Muscle layer of duodenum (tissue), 2 donors: ENCODE data around the gene CDC42.

Source experiments
- H3K27ac ChIP-seq: one replicate; pipeline ENCODE4 v1.7.0; 2013; ENCODE audit warnings: mild to moderate bottlenecking, low read length
- H3K27me3 ChIP-seq: one replicate; pipeline ENCODE4 v1.7.0; 2013; ENCODE audit warnings: low read depth, mild to moderate bottlenecking, control low read depth, low read length
- H3K36me3 ChIP-seq, 2 donors: one replicate each; pipeline ENCODE4 v1.7.0; 2013; ENCODE audit warnings: low read length in 2 of 2, control low read depth in 1 of 2, mild to moderate bottlenecking in 1 of 2; ENCODE audit not compliant: insufficient read depth in 2 of 2, control insufficient read depth in 1 of 2
- H3K4me1 ChIP-seq, 2 donors: one replicate each; pipeline ENCODE4 v1.7.0; 2013; ENCODE audit warnings: low read length in 2 of 2, mild to moderate bottlenecking in 2 of 2, control low read depth in 1 of 2, moderate library complexity in 1 of 2; ENCODE audit not compliant: insufficient read depth in 2 of 2, control insufficient read depth in 1 of 2
- H3K4me3 ChIP-seq, 2 donors: one replicate each; pipeline ENCODE4 v1.7.0; 2013; ENCODE audit warnings: low read length in 2 of 2, low read depth in 1 of 2, mild to moderate bottlenecking in 1 of 2
- H3K9me3 ChIP-seq, 2 donors: one replicate each; pipeline ENCODE4 v1.7.0; 2013; ENCODE audit warnings: low read length in 2 of 2, control low read depth in 1 of 2, mild to moderate bottlenecking in 1 of 2; ENCODE audit not compliant: control insufficient read depth in 1 of 2
- donor health status: healthy.

Gene CDC42

DNA sequence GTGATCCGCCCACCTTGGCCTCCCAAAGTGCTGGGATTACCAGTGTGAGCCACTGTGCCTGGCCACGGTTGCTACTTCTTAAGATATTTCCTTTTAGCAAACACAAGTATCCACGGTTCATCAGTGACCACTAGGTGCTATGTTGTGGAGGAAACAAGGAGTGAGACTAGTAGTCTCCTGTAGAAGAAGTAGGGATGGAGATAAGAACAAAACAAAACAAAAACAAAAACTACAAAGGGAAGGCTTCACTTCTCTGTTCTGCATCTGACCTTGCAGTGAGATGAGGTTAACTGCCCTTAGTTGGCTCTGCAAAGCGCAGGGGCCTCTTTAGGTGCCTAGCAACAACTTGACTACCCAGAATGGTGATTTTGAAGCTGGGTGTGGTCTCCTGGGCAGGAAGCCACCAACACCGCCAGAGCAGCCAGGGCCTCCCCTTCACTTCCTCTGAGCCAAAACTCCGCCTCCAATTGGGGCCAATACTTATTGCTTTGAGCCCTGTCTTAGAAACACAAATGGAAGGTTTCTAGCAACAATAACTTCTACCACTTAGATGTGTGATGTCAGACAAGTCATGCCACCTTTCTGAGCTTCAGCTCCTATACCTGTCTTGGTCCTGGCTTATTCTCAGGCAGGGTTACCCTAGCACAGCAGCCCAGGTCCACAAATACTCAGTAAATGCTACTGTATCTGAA, 12.8 kb upstream of the CDC42 start:
- H3K9me3 ChIP-seq, result no peaks in the 10 kb centered on the region
- peaks cover 0 to 12% of the 10 kb centered on the region in 2 donors for H3K4me1 ChIP-seq
- H3K4me3 ChIP-seq, result no peak overlapping the region
- H3K27me3 ChIP-seq, result no peaks in the 10 kb centered on the region
- peak overlapping the region; percentile 61 for H3K27ac ChIP-seq
- H3K36me3 ChIP-seq, result no peaks in the 10 kb centered on the region

DNA sequence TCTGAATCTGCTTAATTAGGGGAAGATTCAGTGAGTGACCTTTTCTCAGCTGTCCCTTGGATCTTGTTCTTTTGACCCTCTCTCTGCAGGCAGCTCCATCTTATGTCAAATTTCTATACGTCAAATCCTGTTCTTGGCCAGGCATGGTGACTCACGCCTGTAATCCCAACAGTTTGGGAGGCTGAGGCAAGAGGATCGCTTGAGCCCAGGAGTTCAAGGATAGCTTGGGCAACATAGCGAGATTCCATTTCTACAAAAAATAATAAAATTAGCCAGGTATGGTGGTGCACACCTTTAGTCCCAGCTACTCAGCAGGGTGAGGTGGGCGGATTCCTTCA, 12.3 kb upstream of the CDC42 start:
- Histone ChIP-seq H3K36me3 (no peaks in the 10 kb centered on the region), H3K4me3 (no peak overlapping the region), H3K27me3 (no peaks in the 10 kb centered on the region), H3K27ac (peak overlapping the region; percentile 61), H3K9me3 (no peaks in the 10 kb centered on the region), H3K4me1 (peaks cover 0 to 16% of the 10 kb centered on the region in 2 donors)

DNA sequence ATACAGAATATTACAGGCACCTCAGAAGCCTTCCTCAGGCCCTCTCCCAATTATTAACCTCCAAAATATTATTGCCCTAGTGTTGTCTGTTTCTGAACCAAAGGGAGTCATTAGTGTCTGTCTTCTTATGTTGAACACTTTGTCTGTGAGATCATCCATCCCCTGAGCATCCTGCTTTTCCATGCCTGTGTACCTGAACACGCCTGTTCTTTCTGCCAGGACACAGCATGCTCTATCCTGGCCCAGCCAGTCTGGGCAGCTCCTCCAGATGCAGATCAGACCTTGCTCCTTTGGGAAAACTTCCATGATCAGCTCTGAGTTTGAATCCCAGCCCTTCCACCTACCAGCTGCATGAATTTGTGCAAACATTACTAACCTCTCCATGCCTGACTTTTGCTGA, 11.0 kb upstream of the CDC42 start:
- Histone ChIP-seq H3K4me1 (peaks cover 0 to 16% of the 10 kb centered on the region in 2 donors), H3K36me3 (no peaks in the 10 kb centered on the region), H3K27me3 (no peaks in the 10 kb centered on the region), H3K4me3 (no peak overlapping the region), H3K27ac (no peak overlapping the region), H3K9me3 (no peaks in the 10 kb centered on the region)

DNA sequence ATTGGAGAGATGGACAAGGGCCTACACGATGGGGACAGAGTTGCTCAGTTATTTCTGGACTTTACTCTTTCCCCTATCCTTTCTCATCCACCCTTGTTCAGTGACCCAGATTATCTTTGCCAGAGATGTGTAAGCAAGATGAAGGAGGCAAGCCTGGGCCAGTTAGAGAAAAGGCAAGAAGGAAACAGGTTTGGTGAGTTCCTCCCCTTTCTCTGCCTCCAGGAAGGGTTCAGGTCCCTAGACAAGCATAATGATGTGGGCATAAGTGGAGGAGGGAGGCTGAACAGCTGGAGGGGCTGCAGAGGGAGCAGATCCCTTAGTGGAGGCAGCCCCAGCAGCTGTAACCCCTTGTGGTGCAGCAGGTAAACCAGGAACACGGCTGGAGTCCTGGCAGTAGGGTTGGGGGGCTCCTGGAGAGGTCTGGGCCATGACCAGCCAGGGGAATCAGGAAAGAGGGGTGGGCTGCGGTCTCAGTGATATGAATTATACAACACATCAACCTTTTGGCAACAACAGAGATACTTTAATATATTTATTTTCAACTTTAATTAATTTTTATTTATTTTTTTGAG, 9.2 kb upstream of the CDC42 start:
- no peaks in the 10 kb centered on the region for H3K36me3 ChIP-seq
- H3K9me3 ChIP-seq, result no peaks in the 10 kb centered on the region
- H3K4me3 ChIP-seq, result no peak overlapping the region
- H3K4me1 ChIP-seq, result peaks cover 0 to 11% of the 10 kb centered on the region in 2 donors
- H3K27ac ChIP-seq, result no peak overlapping the region
- H3K27me3 ChIP-seq, result no peaks in the 10 kb centered on the region

DNA sequence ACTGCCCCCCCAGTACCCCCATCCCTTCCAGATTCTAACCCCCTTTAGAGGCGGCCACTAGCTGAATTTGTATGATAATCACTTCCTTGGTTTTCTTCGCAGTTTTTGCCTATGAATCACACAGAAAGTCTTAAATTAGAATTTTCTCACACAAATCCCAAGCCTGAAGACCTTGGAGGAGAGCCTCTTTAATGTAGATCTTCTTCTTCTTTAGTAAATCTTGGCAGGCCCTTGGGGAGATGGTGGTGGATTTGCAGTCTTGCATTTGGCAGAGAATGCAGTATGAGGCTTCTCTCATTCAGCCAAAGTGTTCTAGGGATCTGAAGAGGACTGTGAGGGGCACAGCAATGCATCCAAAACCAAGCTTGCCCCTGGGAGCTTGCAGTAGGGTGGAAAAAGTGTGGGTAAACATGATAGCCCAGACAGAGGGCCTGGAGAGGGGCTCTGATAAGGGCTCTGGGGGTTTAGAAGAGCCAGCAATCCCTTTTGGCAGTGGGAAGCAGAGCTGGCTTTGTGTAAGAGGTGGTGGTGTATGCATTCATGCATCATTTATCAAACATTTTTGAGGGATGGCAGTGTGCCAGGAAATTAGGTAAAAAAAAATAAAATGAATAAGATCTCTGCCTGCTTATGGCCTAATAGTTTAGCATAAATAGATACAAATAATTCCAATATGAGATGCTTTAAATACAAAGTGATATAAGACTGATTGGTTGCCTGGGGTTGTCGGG, 7.7 kb upstream of the CDC42 start:
- no peaks in the 10 kb centered on the region for H3K9me3 ChIP-seq
- no peaks in the 10 kb centered on the region for H3K36me3 ChIP-seq
- no peak overlapping the region for H3K27ac ChIP-seq
- H3K27me3 ChIP-seq, result no peaks in the 10 kb centered on the region
- H3K4me3 ChIP-seq, result no peak overlapping the region
- H3K4me1 ChIP-seq, result peaks cover 0 to 7% of the 10 kb centered on the region in 2 donors

DNA sequence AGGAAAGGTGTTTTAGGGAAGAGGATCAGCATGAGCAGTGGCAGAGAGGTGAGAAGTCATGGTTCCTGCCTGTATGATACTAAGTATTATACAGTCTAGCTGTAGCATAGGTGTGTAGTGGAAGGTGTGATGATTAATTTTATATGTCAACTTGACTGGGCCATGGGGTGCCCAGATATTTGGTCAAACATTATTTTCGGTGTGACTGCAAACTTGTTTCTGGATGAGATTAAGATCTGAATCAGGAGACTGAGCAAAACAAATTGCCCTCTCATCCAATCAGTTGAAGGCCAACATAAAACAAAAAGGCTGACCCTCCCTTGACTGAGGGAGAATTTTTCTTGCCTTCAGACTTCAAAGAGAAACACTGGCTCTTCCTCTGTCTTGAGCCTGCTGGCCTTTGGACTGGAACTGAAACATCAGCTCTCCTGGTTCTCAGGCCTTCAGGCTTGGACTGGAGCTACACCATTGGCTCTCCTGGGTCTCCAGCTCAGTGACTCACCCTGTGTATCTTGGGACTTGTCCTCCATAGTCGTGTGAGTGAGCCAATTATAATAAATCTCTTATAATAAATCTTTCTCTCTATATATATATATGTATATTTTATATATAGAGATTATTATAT, 6.8 kb upstream of the CDC42 start:
- H3K9me3 ChIP-seq, result no peaks in the 10 kb centered on the region
- H3K27me3 ChIP-seq, result no peaks in the 10 kb centered on the region
- H3K36me3 ChIP-seq, result no peaks in the 10 kb centered on the region
- no peak overlapping the region for H3K27ac ChIP-seq
- no peak overlapping the region for H3K4me3 ChIP-seq
- peaks cover 0 to 4% of the 10 kb centered on the region in 2 donors for H3K4me1 ChIP-seq

DNA sequence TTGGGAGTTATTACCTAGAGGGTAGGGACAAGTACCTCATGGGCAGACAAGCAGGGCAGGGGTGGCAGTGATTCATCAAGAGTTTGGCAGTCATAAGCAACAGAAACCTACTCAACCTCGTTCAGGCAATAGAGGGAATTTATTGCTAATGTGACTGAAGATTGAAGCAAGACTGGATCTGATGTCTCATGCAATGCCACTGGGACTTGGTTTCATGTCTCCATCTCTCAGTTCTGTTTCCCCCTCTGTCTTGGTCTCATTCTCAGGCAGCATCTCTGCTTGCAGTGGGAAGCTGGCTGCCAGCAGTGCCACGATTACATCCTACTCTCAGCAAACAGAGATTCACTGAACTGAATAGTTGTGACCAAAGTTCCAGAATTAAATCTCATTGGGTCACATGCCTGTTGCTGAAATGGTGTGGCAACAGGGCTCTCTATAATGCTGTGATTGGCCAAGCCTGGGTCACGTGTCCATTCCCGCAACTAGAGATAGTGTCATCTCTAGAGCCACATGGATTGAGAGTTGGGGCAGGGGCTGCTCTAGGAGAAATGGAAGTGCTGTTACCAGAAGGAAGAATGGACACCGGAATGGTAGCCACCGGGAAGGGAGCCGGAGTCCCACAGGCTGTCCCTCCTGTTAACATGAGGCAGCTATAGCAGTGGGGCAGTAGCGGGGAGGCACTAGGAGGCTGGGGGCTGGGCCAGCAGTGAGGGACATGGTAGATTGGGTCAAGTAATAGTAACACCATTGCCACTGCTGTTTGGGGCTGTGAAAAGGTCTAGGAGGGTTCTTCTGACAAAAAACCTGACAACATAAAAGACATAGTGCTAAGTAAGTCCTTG, 3.9 kb upstream of the CDC42 start:
- Histone ChIP-seq H3K9me3 (no peaks in the 10 kb centered on the region), H3K4me1 (peaks cover 0 to 4% of the 10 kb centered on the region in 2 donors), H3K27ac (no peak overlapping the region), H3K4me3 (no peak overlapping the region), H3K27me3 (no peaks in the 10 kb centered on the region), H3K36me3 (no peaks in the 10 kb centered on the region)

DNA sequence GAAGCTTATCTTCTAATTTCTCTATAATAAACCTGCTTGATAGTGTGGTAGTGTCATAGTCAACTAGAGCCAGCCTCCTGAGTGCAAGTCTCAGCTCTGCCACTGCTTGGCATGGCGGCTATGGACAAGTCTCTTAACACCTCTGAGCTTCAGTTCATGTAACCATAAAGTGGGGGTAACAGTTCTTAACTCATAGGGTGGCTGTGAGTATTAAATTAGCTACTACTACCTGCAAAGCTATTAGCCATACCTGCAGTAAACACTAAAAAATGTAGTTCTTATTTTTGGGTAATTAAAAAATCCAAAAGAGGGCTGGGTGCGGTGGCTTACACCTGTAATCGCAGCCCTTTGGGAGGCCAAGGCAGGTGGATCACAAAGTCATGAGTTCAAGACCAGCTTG, 2.2 kb upstream of the CDC42 start:
- Histone ChIP-seq H3K27ac (no peak overlapping the region), H3K9me3 (no peaks in the 10 kb centered on the region), H3K36me3 (no peaks in the 10 kb centered on the region), H3K4me3 (no peak overlapping the region), H3K4me1 (peaks cover 10 to 11% of the 10 kb centered on the region in 2 donors), H3K27me3 (no peaks in the 10 kb centered on the region)

DNA sequence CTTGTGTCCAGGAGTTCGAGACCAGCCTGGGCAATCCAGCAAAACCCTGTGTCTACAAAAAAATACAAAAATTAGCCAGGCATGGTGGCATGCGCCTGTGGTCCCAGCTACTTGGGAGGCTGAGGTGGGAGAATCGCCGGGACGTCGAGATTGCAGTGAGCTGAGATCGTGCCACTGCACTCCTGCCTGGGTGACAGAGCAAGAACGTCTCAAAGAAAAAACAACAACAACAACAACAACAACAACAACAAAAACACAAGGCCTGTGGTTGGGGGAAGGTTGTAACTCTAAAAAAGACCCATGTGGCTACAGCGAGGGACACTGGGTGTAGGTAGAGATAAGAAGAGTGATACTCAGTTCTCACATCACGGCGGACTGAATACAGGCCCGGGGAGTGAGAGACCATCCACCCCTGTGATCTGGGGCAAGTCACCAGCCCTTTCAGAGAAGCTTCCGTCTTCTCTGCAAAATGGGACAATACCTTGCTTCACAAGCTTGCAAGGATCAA, 848 bp upstream of the CDC42 start:
- H3K4me3 ChIP-seq, result peak overlapping the region in 1 of 2 donors; percentile 79
- no peaks in the 10 kb centered on the region for H3K27me3 ChIP-seq
- H3K9me3 ChIP-seq, result no peaks in the 10 kb centered on the region
- H3K4me1 ChIP-seq, result peaks cover 20 to 24% of the 10 kb centered on the region in 2 donors
- H3K36me3 ChIP-seq, result no peaks in the 10 kb centered on the region
- no peak overlapping the region for H3K27ac ChIP-seq

DNA sequence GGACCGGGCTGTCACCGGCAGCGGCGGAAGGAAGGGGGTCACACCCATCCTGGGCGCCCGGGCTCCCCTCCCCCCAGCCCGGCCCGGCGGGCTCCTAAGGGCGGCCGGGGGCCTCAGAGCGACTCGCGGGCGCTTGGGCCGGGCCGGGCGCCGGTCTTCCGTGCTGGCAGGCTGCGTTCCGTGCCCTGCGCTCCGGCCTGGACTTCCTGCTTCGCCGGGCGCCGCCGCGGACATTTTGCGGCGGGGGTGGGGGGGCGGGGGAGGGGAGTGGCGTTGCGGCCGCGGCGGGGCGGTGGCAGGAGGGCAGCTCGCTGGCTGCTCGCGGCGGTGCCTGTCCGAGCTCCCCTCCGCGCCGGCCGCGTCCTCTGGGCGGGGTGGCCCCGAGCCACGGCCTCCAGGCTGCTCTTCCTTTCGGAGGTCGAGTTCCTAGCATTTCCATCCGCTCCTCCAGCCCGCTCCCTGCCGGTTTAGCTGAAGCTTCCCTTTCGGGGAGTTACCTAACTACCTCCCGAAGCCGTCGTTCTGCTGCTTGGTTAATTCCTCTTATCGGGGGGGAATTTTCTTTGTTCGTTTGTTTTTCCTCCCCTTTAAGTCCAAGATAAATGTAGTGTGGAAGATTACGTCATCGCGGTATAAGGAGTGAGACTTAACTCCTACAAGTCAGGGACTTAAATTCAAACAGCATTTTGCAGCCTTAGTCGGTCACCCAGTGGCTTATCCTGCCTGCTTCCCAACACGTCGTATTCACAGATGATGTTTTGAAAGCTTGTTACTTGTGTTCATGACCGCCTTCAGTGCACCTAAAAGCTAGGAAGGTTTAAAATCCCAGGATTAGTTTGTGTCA, 730 bp downstream of the CDC42 start:
- peaks cover 25 to 40% of the 10 kb centered on the region in 2 donors for H3K4me1 ChIP-seq
- H3K27me3 ChIP-seq, result no peaks in the 10 kb centered on the region
- H3K27ac ChIP-seq, result peak overlapping the region; percentile 91
- H3K4me3 ChIP-seq, result peak overlapping the region; percentile 79 to 94
- H3K9me3 ChIP-seq, result no peaks in the 10 kb centered on the region
- H3K36me3 ChIP-seq, result no peaks in the 10 kb centered on the region
